Activated T-cell treated with anti-CD3 and anti-CD28 coated beads, Interleukin-2, amount 50 U/mL, for 72 hours (primary cell): ENCODE data around the gene KCNK10. TPM values are rescaled to one million over a fixed set of nuclear protein-coding genes. Genes with fewer than 3 reads are reported as not detected.
A peak's percentile ranks its signal among the peaks of the same experiment; 100 is the strongest.

Experiments used
- ATAC-seq, 2 donors: fragments of 150-1000 bp; cut with Tn5 transposase; replicated peaks in 1 of 2; 2 replicates each; pipeline ENCODE4 v1.10.0; 2021; ENCODE audit warnings: moderate library complexity in 2 of 2, mild to moderate bottlenecking in 1 of 2
- DNase-seq, 2 donors: peaks; one replicate each; pipeline ENCODE4 v3.0.0; 2021 to 2022; ENCODE audit warnings: mixed read lengths in 1 of 2
- H3K27ac Mint-ChIP-seq: one replicate; pipeline ENCODE4 v1.8.0; 2022; ENCODE audit warnings: mild to moderate bottlenecking, moderate library complexity, mixed read lengths
- H3K27me3 Mint-ChIP-seq: one replicate; pipeline ENCODE4 v1.8.0; 2022; ENCODE audit warnings: low read depth, mixed read lengths
- H3K36me3 Mint-ChIP-seq, 2 donors: one replicate each; pipeline ENCODE4 v1.8.0; 2022; ENCODE audit warnings: mixed read lengths in 2 of 2, mild to moderate bottlenecking in 1 of 2; ENCODE audit not compliant: insufficient read depth in 2 of 2
- H3K4me1 Mint-ChIP-seq: one replicate; pipeline ENCODE4 v1.8.0; 2022; ENCODE audit warnings: low read depth, mixed read lengths
- H3K4me3 Mint-ChIP-seq, 2 donors: one replicate each; pipeline ENCODE4 v1.8.0; 2022; ENCODE audit warnings: mild to moderate bottlenecking in 2 of 2, mixed read lengths in 2 of 2, moderate library complexity in 2 of 2
- H3K9me3 Mint-ChIP-seq, 2 donors: one replicate each; pipeline ENCODE4 v1.8.0; 2022; ENCODE audit warnings: mixed read lengths in 2 of 2
- total RNA-seq, 2 donors: library from RNA; stranded (reverse); gene quantifications; one replicate each; pipeline ENCODE4 v1.2.3, GENCODE V29; 2022

KCNK10 gene
- total RNA-seq, 2 donors from 2014 or later = 0.10 TPM; not detected in 1

DNA sequence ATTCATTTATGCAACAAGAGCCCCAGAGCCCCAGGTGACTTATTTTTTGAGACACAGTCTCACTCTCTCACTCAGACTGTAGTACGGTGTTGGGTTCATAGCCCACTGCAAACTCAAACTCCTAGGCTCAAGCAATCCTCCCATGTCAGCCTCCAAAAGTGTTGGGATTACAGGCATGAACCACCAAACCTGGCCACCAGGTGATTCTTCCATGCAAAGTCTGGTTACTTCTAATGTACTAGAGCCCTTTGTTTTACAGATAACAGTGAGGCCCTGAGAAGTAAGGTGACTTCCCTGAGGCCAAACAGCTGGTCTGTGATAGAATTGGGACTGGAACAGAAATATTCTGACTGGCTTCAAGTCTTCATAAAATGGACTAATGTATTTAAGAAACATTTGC is 10.0 kb upstream of the KCNK10 start:
- Mint-ChIP-seq H3K36me3 (no peaks in the 10 kb centered on the region), H3K27me3 (peaks cover 48% of the 10 kb centered on the region), H3K9me3 (no peaks in the 10 kb centered on the region), H3K27ac (no peak overlapping the region), H3K4me1 (no peaks in the 10 kb centered on the region), H3K4me3 (no peak overlapping the region)
- DNase-seq (no peak), ATAC-seq (no peak)

DNA sequence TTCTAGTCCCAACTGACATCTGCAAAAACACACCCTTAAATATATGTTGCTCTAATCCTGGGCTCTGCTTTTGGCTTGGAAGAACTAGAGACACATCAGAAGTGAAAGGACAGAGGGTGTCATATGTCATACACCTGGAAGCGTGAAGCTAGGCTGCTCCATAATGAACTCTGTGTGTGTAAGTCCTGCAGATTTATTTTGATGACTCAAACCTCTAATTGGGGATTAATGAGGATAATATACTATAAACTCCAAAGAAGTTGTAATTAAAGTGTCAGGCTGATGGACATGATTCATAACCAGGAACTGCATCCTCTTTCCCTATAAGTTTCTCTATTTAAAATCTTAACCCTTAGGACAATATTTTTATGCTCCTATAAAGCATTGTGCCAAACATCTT is 4.4 kb upstream of the KCNK10 start:
- Mint-ChIP-seq H3K36me3 (peaks cover 0 to 2% of the 10 kb centered on the region in 2 donors), H3K9me3 (no peaks in the 10 kb centered on the region), H3K4me3 (no peak overlapping the region), H3K27me3 (peaks cover 78% of the 10 kb centered on the region), H3K27ac (no peak overlapping the region), H3K4me1 (peaks cover 4% of the 10 kb centered on the region)
- ATAC-seq (no peak), DNase-seq (no peak)

DNA sequence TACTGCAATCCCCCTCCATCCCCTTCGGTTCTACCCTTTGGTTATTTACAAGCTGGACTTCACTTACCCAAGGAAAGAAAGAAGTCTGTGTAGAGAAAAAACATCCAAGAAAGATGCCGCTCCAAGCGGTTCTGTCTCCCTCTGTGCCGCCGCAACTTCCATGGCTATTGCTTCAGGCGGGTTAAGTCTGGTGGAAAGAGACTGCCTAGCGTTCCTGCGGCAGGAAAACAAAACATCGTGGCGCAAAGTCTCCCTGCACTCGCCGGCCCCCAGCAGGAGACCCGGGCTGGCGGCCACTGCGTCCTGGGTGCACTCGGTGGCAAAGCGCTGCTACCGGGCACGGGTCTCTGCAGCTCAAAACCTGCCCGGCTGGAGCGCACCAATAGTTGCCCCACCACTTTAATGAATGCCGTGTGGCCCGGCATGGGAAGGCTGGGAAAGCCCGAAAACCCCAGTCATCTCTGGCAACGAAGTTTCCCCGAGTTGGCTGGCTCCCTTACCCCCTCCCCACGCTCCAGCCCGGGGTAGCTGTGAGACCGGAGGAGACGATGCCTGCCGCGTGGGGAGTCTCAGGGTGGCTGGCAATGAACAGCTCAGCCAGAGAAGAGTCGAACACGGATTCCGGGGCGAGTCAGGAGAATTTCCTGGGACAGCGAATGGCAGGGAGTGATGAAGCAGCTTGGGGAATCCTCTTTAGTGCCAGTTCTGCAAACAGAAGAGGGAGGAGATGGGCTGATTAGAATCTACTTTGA is 3.5 kb upstream of the KCNK10 start:
- ATAC-seq (no peak), DNase-seq (no peak)
- no peak overlapping the region for H3K27ac Mint-ChIP-seq
- H3K9me3 Mint-ChIP-seq = no peaks in the 10 kb centered on the region
- H3K36me3 Mint-ChIP-seq = peaks cover 0 to 2% of the 10 kb centered on the region in 2 donors
- peaks cover 76% of the 10 kb centered on the region for H3K27me3 Mint-ChIP-seq
- no peak overlapping the region for H3K4me3 Mint-ChIP-seq
- H3K4me1 Mint-ChIP-seq = peaks cover 4% of the 10 kb centered on the region

DNA sequence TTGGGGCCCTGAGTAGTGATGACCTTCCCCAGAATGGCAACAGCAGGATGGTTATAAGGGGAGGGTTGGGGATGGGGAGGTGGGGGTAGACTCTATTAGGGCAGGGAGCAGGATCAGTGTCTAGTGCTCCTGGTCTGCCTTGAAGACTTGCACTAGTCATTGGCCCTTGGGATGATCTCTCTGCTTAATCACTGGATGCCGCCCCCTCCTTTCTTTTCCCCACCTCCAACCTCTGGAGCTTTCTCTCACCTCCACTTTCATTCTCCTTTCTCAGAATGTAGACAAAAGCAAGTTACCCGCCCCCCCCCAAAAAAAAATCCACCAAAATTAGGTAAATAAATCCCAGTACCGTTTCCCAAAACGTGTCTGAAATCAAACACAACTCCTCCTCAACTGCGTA is 2.8 kb upstream of the KCNK10 start:
- no peaks in the 10 kb centered on the region for H3K9me3 Mint-ChIP-seq
- peaks cover 69% of the 10 kb centered on the region for H3K27me3 Mint-ChIP-seq
- no peak overlapping the region for H3K4me3 Mint-ChIP-seq
- H3K27ac Mint-ChIP-seq = no peak overlapping the region
- DNase-seq (no peak), ATAC-seq (no peak)
- peaks cover 4% of the 10 kb centered on the region for H3K4me1 Mint-ChIP-seq
- peaks cover 0 to 2% of the 10 kb centered on the region in 2 donors for H3K36me3 Mint-ChIP-seq

GRCh38 chr14:88324930-88325329 is 1.9 kb upstream of the KCNK10 start:
- Mint-ChIP-seq H3K4me3 (no peak overlapping the region), H3K4me1 (peaks cover 4% of the 10 kb centered on the region), H3K36me3 (peaks cover 0 to 2% of the 10 kb centered on the region in 2 donors), H3K27ac (no peak overlapping the region), H3K9me3 (no peaks in the 10 kb centered on the region), H3K27me3 (peaks cover 62% of the 10 kb centered on the region)
- ATAC-seq (no peak), DNase-seq (no peak)

DNA sequence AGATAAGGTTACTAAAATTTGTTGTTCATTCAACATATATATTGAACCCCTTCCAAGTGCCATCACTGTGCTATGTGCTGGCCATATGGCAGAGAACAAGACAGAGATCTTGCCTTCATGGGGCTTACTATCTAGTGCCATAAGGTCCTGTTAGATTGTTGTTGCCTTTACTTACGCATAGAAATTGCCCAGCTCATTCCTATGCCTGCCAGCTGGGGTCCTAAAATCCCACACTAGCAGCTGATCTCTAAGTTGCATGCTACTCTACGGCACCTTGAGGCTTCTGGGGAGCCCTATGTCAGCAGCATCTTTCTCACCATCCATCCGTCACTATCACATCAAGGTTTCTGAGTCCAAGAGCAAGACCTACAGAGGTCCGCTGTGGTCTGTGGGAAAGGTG is 1.4 kb upstream of the KCNK10 start:
- ATAC-seq (no peak), DNase-seq (no peak)
- no peaks in the 10 kb centered on the region for H3K9me3 Mint-ChIP-seq
- H3K27me3 Mint-ChIP-seq = peaks cover 57% of the 10 kb centered on the region
- H3K4me3 Mint-ChIP-seq = no peak overlapping the region
- peaks cover 4% of the 10 kb centered on the region for H3K4me1 Mint-ChIP-seq
- no peak overlapping the region for H3K27ac Mint-ChIP-seq
- peaks cover 0 to 2% of the 10 kb centered on the region in 2 donors for H3K36me3 Mint-ChIP-seq

GRCh38 chr14:88323523-88324199 is 592 bp upstream of the KCNK10 start:
- ATAC-seq (peak; percentile 21 to 44), DNase-seq (peak in 1 of 2 donors; percentile 8)
- Mint-ChIP-seq H3K27me3 (peaks cover 50% of the 10 kb centered on the region), H3K27ac (no peak overlapping the region), H3K4me3 (peak overlapping the region; percentile 76 to 77), H3K36me3 (peaks cover 0 to 2% of the 10 kb centered on the region in 2 donors), H3K9me3 (no peaks in the 10 kb centered on the region), H3K4me1 (peaks cover 4% of the 10 kb centered on the region)

DNA sequence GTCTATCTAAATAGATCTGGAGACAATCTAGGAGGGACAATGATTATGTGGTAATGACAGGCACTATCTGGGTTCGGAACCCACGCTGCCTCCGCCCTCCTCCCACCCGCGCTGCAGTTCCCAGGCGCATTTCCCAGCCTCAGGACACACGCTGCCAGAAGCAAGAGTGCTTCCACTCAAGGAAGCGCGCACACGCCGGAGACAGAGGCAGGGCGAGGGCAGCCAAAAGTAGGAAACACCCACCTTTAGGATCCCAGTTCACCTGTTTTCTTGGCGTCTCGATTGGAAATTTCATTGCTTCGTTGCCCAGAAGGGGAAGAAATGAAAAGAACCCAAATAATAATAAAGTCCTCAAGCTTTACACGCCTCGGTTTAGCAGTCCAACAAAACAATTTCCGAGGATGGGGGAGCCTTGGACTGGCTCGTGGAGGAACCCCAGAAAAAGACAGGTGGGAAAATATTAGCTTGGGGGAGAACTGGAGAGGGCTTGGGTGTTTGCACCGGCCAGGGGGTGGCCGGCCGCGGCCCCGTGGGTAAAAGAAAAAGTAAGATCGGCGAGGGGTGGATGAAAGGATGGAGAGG is 474 bp downstream of the KCNK10 start:
- Mint-ChIP-seq H3K27ac (no peak overlapping the region), H3K36me3 (peaks cover 0 to 2% of the 10 kb centered on the region in 2 donors), H3K27me3 (peaks cover 40% of the 10 kb centered on the region), H3K4me3 (no peak overlapping the region), H3K9me3 (no peaks in the 10 kb centered on the region), H3K4me1 (peaks cover 4% of the 10 kb centered on the region)
- ATAC-seq = no peak
- no peak for DNase-seq

DNA sequence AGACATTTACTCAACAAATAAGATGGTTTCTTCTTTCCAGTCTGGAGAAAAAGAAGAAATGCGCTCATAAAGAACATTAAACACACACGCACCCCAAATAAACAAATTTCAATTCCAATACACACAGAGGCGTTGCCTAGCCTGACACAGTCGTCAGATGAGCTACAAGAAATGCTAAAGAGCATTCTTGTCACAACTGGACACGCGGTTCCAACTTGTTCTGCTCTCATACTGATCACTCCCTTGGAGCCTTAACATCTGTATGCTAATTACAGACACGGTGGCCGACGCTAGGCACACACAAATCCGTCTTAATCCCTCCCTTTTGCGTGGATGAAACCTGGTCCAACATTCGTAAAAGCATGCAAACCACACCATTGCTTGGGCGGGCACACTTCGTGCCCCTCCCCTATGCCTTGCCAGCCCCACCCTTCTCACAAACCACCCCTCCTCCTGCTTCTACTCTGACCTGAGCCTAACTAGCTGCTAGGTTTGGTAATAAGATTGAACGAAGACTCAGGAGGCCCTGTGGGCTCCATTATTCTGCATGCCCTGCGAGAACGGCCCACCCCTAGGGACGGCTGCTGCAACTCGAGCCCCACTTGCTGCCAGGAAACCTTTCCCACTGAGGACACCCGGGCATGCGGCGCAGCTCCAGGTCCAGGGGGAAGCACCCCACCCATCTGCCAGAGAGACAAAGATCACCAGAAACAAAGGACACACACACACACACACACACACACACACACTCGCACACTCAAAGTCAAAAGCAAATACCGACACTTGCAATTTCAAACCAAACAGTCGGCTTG is 1.2 kb downstream of the KCNK10 start:
- Mint-ChIP-seq H3K27me3 (peaks cover 33% of the 10 kb centered on the region), H3K4me3 (no peak overlapping the region)

GRCh38 chr14:88318406-88318805 is 4.7 kb downstream of the KCNK10 start:
- ATAC-seq (no peak), DNase-seq (no peak)
- Mint-ChIP-seq H3K4me3 (no peak overlapping the region), H3K36me3 (peaks cover 0 to 2% of the 10 kb centered on the region in 2 donors), H3K9me3 (peaks cover 0 to under 1% of the 10 kb centered on the region in 2 donors), H3K27ac (no peak overlapping the region), H3K4me1 (no peaks in the 10 kb centered on the region), H3K27me3 (no peaks in the 10 kb centered on the region)

More for the DNA sequence above, 1.2 kb downstream of the KCNK10 start:
- H3K36me3 Mint-ChIP-seq = peaks cover 0 to 2% of the 10 kb centered on the region in 2 donors
- H3K9me3 Mint-ChIP-seq = no peaks in the 10 kb centered on the region
- ATAC-seq (no peak), DNase-seq (no peak)
- H3K27ac Mint-ChIP-seq = no peak overlapping the region
- H3K4me1 Mint-ChIP-seq = peaks cover 4% of the 10 kb centered on the region

GRCh38 chr14:88316521-88316920 is 6.5 kb downstream of the KCNK10 start:
- H3K36me3 Mint-ChIP-seq = no peaks in the 10 kb centered on the region

GRCh38 chr14:88312257-88312656 is 10.8 kb downstream of the KCNK10 start:
- DNase-seq = no peak
- Mint-ChIP-seq H3K27ac (no peak overlapping the region), H3K4me1 (no peaks in the 10 kb centered on the region)

More at GRCh38 chr14:88316521-88316920, 6.5 kb downstream of the KCNK10 start:
- DNase-seq = no peak
- Mint-ChIP-seq H3K27me3 (no peaks in the 10 kb centered on the region), H3K4me1 (no peaks in the 10 kb centered on the region), H3K9me3 (peaks cover 2 to 3% of the 10 kb centered on the region in 2 donors), H3K27ac (no peak overlapping the region), H3K4me3 (no peak overlapping the region)
- no peak for ATAC-seq

GRCh38 chr14:88311780-88312179 is 11.3 kb downstream of the KCNK10 start:
- H3K27ac Mint-ChIP-seq = no peak overlapping the region
- no peaks in the 10 kb centered on the region for H3K36me3 Mint-ChIP-seq
- H3K27me3 Mint-ChIP-seq = no peaks in the 10 kb centered on the region
- no peaks in the 10 kb centered on the region for H3K4me1 Mint-ChIP-seq
- peaks cover 2 to 3% of the 10 kb centered on the region in 2 donors for H3K9me3 Mint-ChIP-seq
- no peak overlapping the region for H3K4me3 Mint-ChIP-seq
- ATAC-seq (no peak), DNase-seq (no peak)

More at GRCh38 chr14:88312257-88312656, 10.8 kb downstream of the KCNK10 start:
- Mint-ChIP-seq H3K27me3 (no peaks in the 10 kb centered on the region), H3K4me3 (no peak overlapping the region), H3K9me3 (peaks cover 2 to 3% of the 10 kb centered on the region in 2 donors), H3K36me3 (no peaks in the 10 kb centered on the region)
- no peak for ATAC-seq
